Choroid plexus epithelial cell (primary cell): Measurements from ENCODE around the gene EPB41L4B.
A peak's percentile ranks its signal among the peaks of the same experiment; 100 is the strongest.
"Not testable (repeated sequence)": the region's sequence is repeated elsewhere in the genome, so short reads cannot be mapped to it uniquely, and the experiment has no call there.

Source experiments
- DNase-seq: peaks from one replicate; pipeline ENCODE4 v3.0.0-alpha.2; 2010; ENCODE audit warnings: low read depth
- H3K4me3 ChIP-seq: 2 replicates; pipeline ENCODE4 v1.5.1; 2011; ENCODE audit warnings: low read depth, mild to moderate bottlenecking, control low read depth, low read length, moderate library complexity
- CTCF ChIP-seq: conservative IDR thresholded peaks from 2 replicates; pipeline ENCODE4 v1.5.1; 2011; ENCODE audit warnings: low read depth, mild to moderate bottlenecking, control low read depth, inconsistent platforms, low read length, moderate library complexity

The EPB41L4B gene

GRCh38 chr9:109320742-109321448 is at the start of gene EPB41L4B:
TSS of gene EPB41L4B (minus strand) at chr9:109321059. CDS start at chr9:109320446, 613 bp downstream.
- H3K4me3 ChIP-seq = peak within 1 kb of the TSS; percentile 60
- peak; percentile 87 for DNase-seq
- TF ChIP-seq CTCF = peak; percentile 81

GRCh38 chr9:109369285-109369684 is 48.4 kb upstream of the EPB41L4B start:
- no peak overlapping the region for H3K4me3 ChIP-seq
- no peak for TF ChIP-seq CTCF
- no peak for DNase-seq

GRCh38 chr9:109360771-109361170 is 39.9 kb upstream of the EPB41L4B start:
- TF ChIP-seq CTCF = no peak
- no peak overlapping the region for H3K4me3 ChIP-seq
- DNase-seq = no peak

GRCh38 chr9:109358968-109359603 is 38.2 kb upstream of the EPB41L4B start:
- not testable (repeated sequence) for DNase-seq

GRCh38 chr9:109355564-109356297 is 34.9 kb upstream of the EPB41L4B start:
- TF ChIP-seq CTCF = no peak
- no peak overlapping the region for H3K4me3 ChIP-seq
- DNase-seq = no peak

More at GRCh38 chr9:109358968-109359603, 38.2 kb upstream of the EPB41L4B start:
- not testable (repeated sequence) for H3K4me3 ChIP-seq

- no peak for DNase-seq
- TF ChIP-seq CTCF = no peak
- H3K4me3 ChIP-seq = no peak overlapping the region
Measured at GRCh38 chr9:109354190-109354589, 33.3 kb upstream of the EPB41L4B start.

- no peak for DNase-seq
- no peak for TF ChIP-seq CTCF
- no peak overlapping the region for H3K4me3 ChIP-seq
Measured at GRCh38 chr9:109351032-109351431, 30.2 kb upstream of the EPB41L4B start.
